Stimulated activated CD4-positive, alpha-beta T cell treated with anti-CD3 and anti-CD28 coated beads, Interleukin-4, amount 100 ng/mL, for 1 hour (primary cell): ENCODE data around the gene HOXD11.

Source experiments
- DNase-seq: peaks from one replicate; pipeline ENCODE4 v3.0.0-alpha.2; 2020

The HOXD11 gene

DNA sequence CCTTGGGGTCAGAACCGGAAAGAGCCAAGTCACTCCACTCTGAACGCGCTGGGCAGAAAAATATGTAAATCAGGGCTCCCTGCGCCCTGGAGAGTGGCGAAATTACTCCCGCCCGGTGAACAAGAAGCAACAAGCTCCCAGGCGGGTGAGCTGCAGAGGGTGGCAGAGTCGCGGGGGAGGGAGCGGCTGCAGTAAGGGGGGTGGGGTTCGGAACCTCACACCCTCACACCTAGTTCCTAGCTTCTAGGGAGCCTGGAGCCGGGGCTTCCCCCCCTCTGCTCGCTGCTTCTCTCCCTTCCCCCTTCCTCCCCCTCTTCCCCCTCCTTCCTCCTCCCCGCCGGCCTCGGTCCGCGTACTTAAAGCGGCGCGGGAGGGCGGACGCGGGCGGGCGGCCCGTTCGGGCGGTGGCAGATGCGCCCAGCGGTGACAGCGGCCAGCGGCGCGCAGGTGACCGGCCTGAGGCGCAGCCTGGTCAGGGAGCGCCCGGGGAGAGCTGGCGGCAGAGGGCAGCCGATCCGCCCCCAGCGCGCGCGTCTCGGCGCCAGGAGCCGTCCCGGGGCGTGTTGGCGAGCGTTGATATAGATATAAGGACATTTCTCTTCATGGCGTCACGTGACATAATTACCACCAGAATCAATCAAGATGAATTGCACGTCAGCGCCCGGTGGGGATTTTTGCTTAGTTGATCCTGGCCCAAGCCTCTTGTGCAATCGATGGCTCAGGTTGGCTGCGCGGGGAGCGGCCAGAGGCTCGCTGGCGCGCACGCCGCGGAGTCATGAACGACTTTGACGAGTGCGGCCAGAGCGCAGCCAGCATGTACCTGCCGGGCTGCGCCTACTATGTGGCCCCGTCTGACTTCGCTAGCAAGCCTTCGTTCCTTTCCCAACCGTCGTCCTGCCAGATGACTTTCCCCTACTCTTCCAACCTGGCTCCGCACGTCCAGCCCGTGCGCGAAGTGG is at the start of gene HOXD11:
TSS of gene HOXD11 (plus strand) at position 700 of the 959 bp plus-strand sequence. CDS start at position 776, 76 bp downstream.
- no peak for DNase-seq

- no peak for DNase-seq
Measured at GRCh38 chr2:176063958-176064357, 43.1 kb upstream of the HOXD11 start.

DNA sequence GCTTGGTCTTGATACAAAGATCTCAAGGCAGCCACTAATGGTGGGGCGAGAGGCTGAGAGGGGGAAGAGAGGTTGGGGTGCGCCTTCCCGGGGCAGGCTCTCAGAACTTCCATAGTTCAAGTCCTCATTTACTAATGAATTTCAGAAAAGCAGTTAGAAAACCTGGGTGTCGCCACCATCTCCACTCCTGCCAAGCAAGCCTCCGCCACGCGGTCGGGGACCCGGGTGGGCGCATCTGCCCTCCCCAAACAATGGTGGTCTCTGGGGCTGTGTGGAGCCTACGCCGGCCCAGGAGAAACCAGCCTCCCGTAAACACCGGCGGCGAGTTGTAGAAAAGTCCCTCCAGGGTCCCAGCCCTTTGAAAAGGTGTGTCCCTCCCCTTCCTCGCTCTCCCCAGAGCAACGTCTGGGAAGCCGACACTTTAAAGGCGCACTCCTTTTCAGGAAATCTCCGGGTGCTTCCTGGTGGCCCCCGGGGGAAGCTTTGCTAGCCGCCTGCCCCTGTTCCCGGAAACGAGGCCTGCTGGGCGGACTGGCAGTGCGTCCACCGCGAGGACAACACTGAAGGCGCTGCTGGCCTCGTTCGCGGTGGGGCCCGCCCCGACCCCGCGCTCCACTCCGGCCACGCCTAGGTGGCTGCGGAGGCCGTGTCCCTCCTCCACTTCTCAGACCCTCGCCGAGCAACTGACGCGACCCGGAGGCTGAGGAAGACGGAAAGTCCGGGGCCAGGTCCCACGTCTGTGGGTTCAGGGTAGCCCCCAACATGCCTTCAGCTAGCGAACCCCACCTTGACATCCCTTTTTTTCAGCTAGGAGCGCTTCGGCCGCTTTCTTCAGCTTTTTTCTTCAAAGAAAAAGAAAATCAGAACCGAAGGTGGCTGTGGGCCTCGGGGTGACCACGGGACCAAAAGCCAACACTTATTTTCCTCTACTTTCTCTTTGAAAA is 40.2 kb upstream of the HOXD11 start:
- DNase-seq: no peak

- no peak for DNase-seq
Measured at GRCh38 chr2:176067589-176068418, 39.3 kb upstream of the HOXD11 start.

DNA sequence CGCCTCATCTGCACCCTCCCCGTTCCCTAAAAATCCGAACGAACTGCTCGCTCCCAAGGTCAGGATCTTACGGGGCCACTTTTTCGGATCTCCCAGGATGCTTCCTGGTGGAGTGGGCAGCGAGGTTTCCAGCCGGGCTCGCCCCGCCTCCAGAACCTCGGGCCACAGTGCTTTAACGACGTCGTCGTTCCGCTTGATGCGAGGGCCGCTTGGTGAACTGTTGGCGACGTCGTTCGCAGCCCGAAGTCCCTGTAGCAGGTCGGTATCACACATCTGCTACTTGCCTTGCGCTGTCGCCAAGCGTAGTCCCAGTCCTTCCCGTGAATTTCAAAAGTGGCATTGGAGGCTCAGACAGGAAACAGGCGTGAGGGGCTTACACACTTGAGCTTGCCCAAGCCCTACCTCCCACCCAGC is 38.7 kb upstream of the HOXD11 start:
- DNase-seq: no peak

DNA sequence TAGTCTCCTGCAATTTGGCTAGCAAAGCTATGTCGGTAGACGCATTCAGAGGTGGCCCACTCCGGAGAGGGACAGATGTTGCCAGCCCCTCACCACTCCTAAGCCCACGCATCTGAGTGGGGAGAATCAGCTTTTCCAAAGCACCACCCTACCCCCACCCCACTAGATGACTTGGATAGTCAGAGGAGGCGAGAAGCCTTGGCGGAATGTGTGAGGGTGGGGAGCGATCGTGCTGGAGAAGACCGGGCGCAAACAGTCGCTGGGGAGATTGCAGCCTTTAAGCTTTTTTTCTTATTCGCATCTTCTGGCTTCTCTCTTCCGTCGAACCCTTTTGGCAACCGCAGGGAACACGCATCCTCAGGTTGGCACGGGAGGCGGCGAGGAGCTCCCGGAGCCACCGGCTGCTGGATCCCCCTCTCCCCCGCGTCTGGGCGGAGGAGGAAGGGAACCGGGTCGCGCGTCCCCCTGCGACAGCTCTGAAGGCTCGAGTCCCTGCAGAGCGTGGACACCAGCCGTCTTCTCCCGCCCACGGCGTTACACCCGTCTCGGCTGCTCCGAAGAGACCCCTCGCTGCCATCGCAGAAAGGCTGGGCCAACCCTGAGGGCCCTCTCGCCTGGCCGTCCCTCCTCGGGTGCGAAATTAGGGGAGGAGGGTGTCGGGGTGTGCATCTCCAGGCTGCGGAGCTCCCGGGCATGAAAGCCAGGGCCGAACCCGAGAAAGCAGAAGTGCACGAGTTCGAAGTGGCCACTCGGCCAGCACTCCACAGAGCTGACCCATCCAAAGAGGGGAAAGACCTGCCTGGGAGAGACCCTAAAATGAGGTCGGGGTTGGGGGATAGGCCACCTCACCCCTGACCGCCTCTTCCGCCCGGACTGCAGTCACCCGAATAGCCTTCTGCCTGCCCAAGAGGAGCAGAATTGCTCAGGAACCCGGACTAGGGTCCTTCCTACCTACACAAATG is 35.5 kb upstream of the HOXD11 start:
- no peak for DNase-seq

DNA sequence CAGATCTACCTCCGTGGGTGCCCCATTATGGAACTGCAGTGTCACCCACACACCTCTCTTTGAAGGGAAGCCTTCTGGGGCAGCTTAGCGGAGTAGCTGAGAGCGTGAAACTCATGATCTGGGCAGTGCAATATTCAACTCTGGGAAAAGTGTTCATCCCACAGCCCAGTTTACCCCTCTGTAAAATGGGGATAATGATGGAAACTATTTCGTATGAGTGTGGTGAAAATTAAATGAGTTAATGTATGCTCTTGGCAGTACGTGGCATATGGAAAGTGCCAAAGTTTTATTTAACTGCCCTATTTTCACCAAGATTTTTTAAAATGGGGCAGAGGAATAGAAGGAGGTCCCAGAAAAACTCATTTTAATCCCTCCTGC is 34.8 kb upstream of the HOXD11 start:
- DNase-seq: no peak

- no peak for DNase-seq
Measured at GRCh38 chr2:176072951-176073904, 33.9 kb upstream of the HOXD11 start.

DNA sequence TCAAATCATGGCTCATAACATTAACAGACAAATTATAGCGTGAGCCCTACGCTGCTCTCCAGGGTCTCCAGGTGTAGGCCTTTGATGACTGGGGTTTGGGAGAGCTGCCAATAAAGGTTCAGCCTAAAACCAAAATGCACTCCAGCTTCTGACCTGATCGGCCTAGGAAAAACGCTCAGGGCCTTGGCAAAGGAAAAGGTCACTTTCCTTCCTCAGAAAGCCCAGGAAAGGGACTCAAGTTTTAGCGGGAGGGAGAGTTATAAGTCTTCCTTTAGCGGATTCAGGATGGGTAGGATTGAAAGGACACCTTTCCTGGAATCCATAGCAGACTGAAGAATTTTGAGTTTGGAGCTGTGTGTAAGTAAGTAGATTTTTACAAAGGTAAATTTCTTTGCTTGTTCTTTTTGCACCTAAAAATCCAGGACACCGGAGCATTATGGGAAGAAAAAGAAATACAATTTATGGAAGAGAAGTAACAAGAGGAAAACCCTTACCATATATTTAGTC is 32.1 kb upstream of the HOXD11 start:
- DNase-seq: no peak

- DNase-seq: no peak
Measured at GRCh38 chr2:176075481-176075880, 31.6 kb upstream of the HOXD11 start.

- DNase-seq: no peak
Measured at GRCh38 chr2:176076063-176076462, 31.0 kb upstream of the HOXD11 start.

DNA sequence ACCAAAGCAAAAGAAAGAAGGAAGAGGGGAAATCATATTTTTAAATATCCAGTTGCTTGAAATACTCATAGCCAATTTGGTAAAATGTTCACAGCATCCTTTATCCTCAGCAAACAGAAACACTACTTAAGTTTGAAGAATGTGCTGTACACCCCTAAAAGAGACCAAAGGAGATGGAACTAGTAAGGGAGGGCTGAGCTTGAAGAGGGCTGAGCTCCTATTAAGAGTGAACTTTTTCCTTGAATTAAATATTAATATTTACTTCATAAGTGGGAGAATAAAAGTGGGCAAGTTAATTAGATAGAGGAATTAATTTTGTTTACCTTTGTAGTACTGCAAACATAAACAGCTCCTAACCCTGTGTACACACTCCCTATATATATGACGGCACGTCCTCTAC is 30.3 kb upstream of the HOXD11 start:
- no peak for DNase-seq

DNA sequence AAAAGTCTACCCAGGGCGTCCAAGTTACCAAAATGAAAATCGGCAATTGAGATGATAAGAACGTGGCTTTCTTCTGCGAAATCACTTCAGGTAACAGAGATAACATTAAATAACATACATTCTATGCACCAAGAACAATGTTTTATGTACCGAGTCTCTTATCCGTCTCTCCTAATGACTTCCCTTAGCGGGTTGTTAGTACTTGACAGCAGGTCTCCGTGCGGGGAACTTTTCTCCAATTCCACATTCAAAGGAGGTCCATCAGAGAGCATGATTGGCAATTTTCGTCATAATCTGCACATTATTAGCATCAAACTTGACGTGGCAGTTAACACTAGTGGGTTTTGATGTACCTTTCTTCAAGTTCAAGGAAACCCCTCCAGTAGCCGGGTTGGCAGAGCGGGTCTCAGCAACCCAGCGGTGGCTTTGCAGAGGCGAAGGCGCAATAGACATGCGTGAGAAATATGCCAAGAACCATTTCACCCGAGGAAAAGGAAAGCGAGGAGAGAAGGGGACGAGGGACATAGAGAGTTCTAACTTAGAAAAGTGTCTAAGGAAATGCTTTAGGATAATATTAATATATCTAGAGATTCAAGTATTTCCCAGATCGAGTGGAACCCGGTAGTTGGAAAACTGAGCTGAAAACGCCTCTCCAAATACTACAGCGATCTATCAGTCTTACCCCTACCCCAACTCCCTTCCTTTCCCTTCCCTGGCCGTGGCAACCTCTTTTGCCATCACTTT is 28.4 kb upstream of the HOXD11 start:
- DNase-seq: no peak

DNA sequence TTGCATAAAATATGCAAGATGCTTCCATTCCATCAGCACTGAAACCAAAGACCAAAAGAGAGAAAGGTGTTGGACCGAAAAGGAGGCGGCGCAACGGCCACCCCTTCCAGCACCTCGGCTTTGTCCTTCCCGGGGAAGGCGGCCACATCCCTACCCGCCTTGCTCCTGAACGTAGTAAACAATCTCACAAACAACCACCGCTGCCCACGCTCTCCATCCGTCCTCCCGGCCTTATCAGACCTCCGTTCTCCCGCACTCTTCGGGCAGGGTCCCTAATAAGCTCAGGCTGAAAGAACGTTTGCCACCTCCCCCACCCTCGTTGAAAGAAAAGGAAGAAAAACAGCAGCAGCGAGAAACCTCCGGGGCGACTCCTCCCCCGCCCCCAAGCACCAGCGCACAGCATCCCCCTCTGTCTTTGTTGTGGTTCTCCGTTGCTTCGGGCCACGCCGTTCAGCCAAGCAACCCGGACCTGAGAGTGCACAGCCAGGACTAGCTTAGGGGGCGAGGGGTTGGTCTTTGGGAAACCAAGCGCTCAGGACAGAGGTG is 27.7 kb upstream of the HOXD11 start:
- no peak for DNase-seq

- DNase-seq: no peak
Measured at GRCh38 chr2:176079831-176080539, 27.1 kb upstream of the HOXD11 start.

DNA sequence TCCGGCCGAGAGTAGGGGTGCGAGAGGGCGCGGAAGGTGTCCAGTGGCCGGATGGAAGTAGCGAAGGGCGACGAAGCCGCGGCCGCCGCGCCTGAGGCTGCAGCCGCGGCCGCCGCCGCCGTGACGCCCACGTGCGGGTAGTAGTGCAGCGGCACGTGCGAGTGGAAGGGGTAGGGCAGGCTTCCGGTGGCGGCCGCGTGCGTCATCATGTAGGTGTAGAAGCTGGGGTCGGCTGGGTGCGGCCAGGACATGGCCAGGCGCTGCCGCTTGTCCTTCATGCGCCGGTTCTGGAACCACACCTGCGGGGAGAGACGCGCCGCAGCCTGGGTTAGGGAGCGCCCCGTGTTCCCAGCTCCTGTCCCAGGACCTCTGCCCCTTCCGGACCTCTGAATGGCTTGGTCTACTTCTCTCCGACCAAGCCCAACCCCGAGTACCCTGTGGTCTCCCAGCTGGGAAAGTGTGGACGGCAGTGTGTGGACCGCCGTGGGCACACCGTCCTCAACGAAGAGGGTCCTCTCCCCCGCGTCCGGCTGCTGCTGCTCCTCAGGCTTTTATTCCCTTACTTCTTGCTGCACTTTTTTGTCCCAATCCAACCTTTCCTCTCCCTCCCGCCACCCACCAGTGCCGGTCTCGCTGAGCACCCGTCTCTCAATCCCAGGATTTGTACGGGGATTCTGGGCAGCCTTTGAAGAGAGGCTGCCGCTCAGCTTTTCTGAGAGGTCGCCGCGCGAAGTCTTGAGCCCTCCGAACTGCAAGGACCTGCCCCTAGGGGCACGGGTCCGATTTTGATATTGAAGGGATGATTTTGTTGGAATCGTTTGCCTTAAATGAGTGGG is 26.3 kb upstream of the HOXD11 start:
- no peak for DNase-seq

DNA sequence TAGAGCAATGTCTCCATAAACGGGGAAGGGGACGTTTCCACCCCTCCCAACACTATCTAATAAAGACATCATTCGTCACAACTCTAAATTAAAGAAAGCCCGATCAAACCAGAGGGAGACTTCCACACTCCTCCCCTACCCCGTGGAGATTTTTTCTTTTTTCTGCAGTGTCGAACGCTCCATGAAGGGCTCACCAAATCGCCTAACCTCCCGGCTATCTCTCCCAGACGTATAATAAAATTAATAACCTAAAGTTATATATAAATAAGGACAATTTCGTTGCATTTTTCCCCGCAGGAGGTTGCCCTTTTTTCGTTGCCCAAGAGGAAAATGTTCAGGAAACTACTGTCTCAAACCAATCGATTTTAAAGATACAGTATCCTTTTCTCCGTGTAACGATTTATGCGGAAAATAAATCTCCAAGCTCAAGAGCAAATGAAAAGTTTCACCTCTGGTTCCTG is 25.7 kb upstream of the HOXD11 start:
- DNase-seq: no peak
